Left lung (tissue), 10 donors: ENCODE data around the gene MYO5C. TPM values are rescaled to one million over a fixed set of nuclear protein-coding genes. Genes with fewer than 3 reads are reported as not detected.

ENCODE experiments used
- ATAC-seq: fragments of 200-7000 bp; cut with Tn5 transposase; one replicate; pipeline ENCODE4 v1.9.1; 2020; ENCODE audit warnings: moderate library complexity
- DNase-seq, 4 donors: peaks; one replicate each; pipeline ENCODE4 v3.0.0-alpha.2; 2013 to 2020
- H3K27ac ChIP-seq, 2 donors: fragments of 200-600 bp; sonication (generic) in 1 of 2; one replicate each; pipeline versions ENCODE4 v1.5.0 to v1.8.0; 2020 to 2021
- H3K27me3 ChIP-seq, 2 donors: fragments of 200-600 bp; sonication (generic) in 1 of 2; one replicate each; pipeline versions ENCODE4 v1.5.0 to v1.8.0; 2020 to 2021
- H3K36me3 ChIP-seq, 2 donors: fragments of 200-600 bp; sonication (generic) in 1 of 2; one replicate each; pipeline versions ENCODE4 v1.5.0 to v1.8.0; 2020 to 2021
- H3K4me1 ChIP-seq, 2 donors: fragments of 200-600 bp; one replicate each; pipeline ENCODE4 v1.8.0; 2021
- H3K4me3 ChIP-seq, 2 donors: fragments of 200-600 bp; sonication (generic) in 1 of 2; one replicate each; pipeline versions ENCODE4 v1.5.0 to v1.8.0; 2020 to 2021; ENCODE audit warnings: mild to moderate bottlenecking in 1 of 2
- H3K9me3 ChIP-seq, 2 donors: fragments of 200-600 bp; sonication (generic) in 1 of 2; one replicate each; pipeline versions ENCODE4 v1.5.0 to v1.8.0; 2020 to 2021
- CTCF ChIP-seq, 2 donors: fragments of 200-600 bp; sonication (generic) in 1 of 2; IDR thresholded peaks; one replicate each; pipeline versions ENCODE4 v1.5.0 to v1.8.0; 2021; ENCODE audit warnings: antibody characterized with exemption in 2 of 2
- intact Hi-C, 2 donors: fragments of 100-400 bp; cut with DNase I; formaldehyde crosslinking; loops; one replicate each; pipeline versions ENCODE4 v1.11.2 to v1.14.2; 2022
- polyA plus RNA-seq, 6 donors: library from polyadenylated mRNA; unstranded; fragments of 120-200 nt; gene quantifications; one replicate each; pipeline ENCODE4 v1.2.1, GENCODE V29; 2013; ENCODE audit not compliant: insufficient read length in 6 of 6
- total RNA-seq, 2 donors: library from RNA; stranded (reverse); fragmentation: NEBNext Ultra II Directional; extraction: Animal tissue kit (Norgen Biotek cat#: 25700); gene quantifications; one replicate each; pipeline ENCODE4 v1.2.1, GENCODE V29; 2021
- donor health status: DM: no; HTN: yes; CAD: no.
- donor health status: DM: no; HTN: no; CAD: no.

Gene MYO5C
- total and polyA plus RNA-seq, 8 donors = 29.7 to 89.2 (median 36.7) TPM

DNA sequence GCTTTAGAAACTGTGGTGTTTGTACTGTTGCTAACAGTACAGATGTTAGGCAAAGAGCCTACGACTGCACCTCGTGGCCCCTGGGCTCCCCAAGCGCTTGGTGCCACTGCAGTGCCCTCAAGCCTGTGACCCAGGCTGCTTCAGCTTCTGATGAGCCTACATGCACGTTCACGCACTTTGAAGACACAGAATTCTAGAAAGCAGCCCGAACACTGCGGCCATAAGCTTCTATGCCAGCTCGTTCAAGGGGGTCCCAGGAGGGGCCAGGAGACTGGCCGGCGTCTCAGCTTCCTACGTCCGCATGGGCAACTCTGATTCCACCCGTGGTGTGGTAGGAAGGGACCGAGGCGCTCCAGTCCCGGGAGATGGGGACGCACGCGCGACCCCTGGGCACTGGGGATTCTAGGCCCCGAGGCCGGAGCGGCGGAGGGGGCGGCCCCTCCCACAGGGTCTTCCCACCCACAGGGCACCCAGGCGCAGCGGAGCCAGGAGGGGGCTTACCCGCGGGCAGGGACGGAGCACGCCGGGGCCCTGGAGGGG, 653 bp downstream of the MYO5C start:
- Histone ChIP-seq H3K27ac (peak overlapping the region; percentile 81 to 86), H3K36me3 (no peaks in the 10 kb centered on the region), H3K4me3 (peak overlapping the region; percentile 41 to 49), H3K9me3 (no peaks in the 10 kb centered on the region), H3K27me3 (peaks cover 14 to 36% of the 10 kb centered on the region in 2 donors), H3K4me1 (peaks cover 0 to 26% of the 10 kb centered on the region in 2 donors)
- intact Hi-C loops = no loop called here
- DNase-seq (no peak), ATAC-seq (peak; percentile 20)
- TF ChIP-seq CTCF (IDR thresholded peaks at IDR 0.05) = no peak

DNA sequence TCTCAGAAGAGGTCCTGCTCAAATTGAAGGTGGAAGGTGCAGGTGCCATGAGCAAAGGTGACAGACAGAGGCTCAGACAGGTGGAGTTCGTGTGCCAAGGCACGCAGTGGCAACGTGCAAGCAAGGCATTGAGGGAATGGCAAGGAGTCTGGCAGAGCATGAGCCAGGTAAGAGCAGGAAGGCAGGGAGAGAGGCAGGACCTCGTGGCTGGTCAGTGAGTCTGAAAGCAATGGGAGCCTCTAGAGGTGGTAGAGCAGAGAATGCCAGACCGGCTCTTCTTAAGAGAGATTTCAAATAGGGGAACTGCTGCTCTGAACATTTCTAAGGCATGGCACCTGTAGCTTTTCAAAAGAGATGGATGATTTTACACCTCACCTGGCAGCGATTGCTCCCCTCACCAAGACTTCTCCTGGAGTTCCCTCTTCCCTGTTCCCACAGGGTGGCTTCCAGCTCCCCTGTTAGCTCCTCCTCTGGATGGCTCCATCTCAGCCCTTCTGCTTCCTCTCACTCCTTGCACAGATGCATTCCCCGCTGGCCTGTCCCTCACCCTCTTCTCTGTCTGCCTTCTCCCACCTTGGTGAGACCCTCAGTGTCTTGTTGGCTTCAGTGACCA, 2.7 kb downstream of the MYO5C start:
- Histone ChIP-seq H3K9me3 (no peaks in the 10 kb centered on the region), H3K27me3 (peaks cover 14 to 36% of the 10 kb centered on the region in 2 donors), H3K4me3 (peak overlapping the region in 1 of 2 donors; percentile 49), H3K36me3 (no peaks in the 10 kb centered on the region), H3K27ac (peak overlapping the region in 1 of 2 donors; percentile 86), H3K4me1 (peaks cover 0 to 26% of the 10 kb centered on the region in 2 donors)
- no peak for TF ChIP-seq CTCF (IDR thresholded peaks at IDR 0.05)
- DNase-seq = no peak
- intact Hi-C loops = no loop called here
- ATAC-seq = peak; percentile 4

- no peak overlapping the region for H3K27ac ChIP-seq
- TF ChIP-seq CTCF (IDR thresholded peaks at IDR 0.05) = no peak
- no peaks in the 10 kb centered on the region for H3K9me3 ChIP-seq
- DNase-seq = no peak
- H3K4me3 ChIP-seq = no peak overlapping the region
- no peak for ATAC-seq
- intact Hi-C loops = no loop called here
- H3K27me3 ChIP-seq = peaks cover 14 to 34% of the 10 kb centered on the region in 2 donors
- H3K4me1 ChIP-seq = peaks cover 0 to 26% of the 10 kb centered on the region in 2 donors
- H3K36me3 ChIP-seq = no peaks in the 10 kb centered on the region
These were observed 4.4 kb downstream of the MYO5C start for GRCh38 chr15:52291204-52291603.

DNA sequence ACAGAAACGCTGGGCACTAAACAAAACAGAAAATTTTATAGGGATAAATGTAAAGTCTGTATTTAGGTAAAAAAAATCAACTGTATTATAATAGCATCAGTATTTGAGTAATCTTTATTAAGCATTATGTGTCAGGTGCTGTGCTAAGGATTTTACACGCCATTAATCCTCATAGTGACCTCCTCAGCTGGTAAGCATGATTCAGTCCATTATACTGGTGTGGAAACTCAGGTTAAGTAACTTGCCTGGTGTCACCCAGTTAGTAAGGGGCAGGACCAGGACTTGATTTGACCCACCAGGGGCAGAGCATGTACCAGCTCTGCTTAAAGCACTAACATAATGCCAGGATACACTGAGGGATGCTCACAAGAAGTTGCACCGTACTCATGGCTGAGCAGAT, 4.8 kb downstream of the MYO5C start:
- Histone ChIP-seq H3K9me3 (no peaks in the 10 kb centered on the region), H3K27ac (peak overlapping the region in 1 of 2 donors; percentile 88), H3K4me1 (peaks cover 0 to 22% of the 10 kb centered on the region in 2 donors), H3K4me3 (no peak overlapping the region), H3K27me3 (peaks cover 12 to 30% of the 10 kb centered on the region in 2 donors), H3K36me3 (no peaks in the 10 kb centered on the region)
- no peak for TF ChIP-seq CTCF (IDR thresholded peaks at IDR 0.05)
- ATAC-seq (no peak), DNase-seq (no peak)
- intact Hi-C loops = no loop called here

DNA sequence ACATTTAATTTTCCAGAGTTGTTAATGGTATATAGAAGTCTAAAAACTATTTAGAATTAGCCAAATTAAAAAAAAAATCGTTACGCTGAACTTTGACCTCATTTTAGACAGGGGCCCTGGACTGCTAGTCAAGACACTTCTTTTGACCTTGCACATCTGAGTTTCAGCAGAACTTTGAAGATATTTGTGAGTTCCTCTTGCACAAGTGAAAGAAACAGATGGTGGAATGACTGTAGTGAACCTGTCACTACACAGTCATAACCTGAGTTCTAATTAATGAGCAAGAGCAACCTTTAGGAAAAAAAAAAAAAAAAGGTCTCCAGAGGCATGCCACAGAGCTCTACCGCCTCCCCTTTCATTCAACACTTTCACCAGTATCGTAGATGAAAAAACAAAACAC, 5.3 kb downstream of the MYO5C start:
- peaks cover 0 to 18% of the 10 kb centered on the region in 2 donors for H3K4me1 ChIP-seq
- intact Hi-C loops = no loop called here
- DNase-seq (no peak), ATAC-seq (no peak)
- no peak for TF ChIP-seq CTCF (IDR thresholded peaks at IDR 0.05)
- H3K4me3 ChIP-seq = no peak overlapping the region
- peak overlapping the region in 1 of 2 donors; percentile 88 for H3K27ac ChIP-seq
- peaks cover 7 to 25% of the 10 kb centered on the region in 2 donors for H3K27me3 ChIP-seq
- no peaks in the 10 kb centered on the region for H3K36me3 ChIP-seq
- H3K9me3 ChIP-seq = no peaks in the 10 kb centered on the region
